Ishikawa (cell line): ENCODE data around the gene ANKRD13A.

Experiments
- CEBPB ChIP-seq: IDR thresholded peaks from 2 replicates; pipeline ENCODE4 v1.6.1; 2012
- CREB1 ChIP-seq: IDR thresholded peaks from 2 replicates; pipeline ENCODE4 v1.6.1; 2012; ENCODE audit warnings: low read depth
- EGR1 ChIP-seq: IDR thresholded peaks from 2 replicates; pipeline ENCODE4 v1.6.1; 2012
- EP300 ChIP-seq: IDR thresholded peaks from 2 replicates; pipeline ENCODE4 v1.6.1; 2012; ENCODE audit warnings: borderline replicate concordance
- RAD21 ChIP-seq: IDR thresholded peaks from 2 replicates; pipeline ENCODE4 v1.6.1; 2012; ENCODE audit warnings: low read depth
- TAF1 ChIP-seq: IDR thresholded peaks from 2 replicates; pipeline ENCODE4 v1.6.1; 2012; ENCODE audit warnings: low read depth, mild to moderate bottlenecking
- TCF12 ChIP-seq: IDR thresholded peaks from 2 replicates; pipeline ENCODE4 v1.6.1; 2012; ENCODE audit warnings: low read depth
- YY1 ChIP-seq: IDR thresholded peaks from 2 replicates; pipeline ENCODE4 v1.6.1; 2012; ENCODE audit warnings: low read depth
- TF ChIP-seq, protein P1 (sequence below): IDR thresholded peaks from 2 replicates; pipeline ENCODE4 v1.6.1; 2012; ENCODE audit warnings: low read depth, mild to moderate bottlenecking
- TF ChIP-seq, protein P2 (sequence below): IDR thresholded peaks from 2 replicates; pipeline ENCODE4 v1.6.1; 2012

GRCh38 chr12:109968801-109969200 lies 30.4 kb upstream of the ANKRD13A start:
- TF ChIP-seq EP300 (no peak), CEBPB (no peak), YY1 (no peak), TCF12 (no peak), RAD21 (no peak), EGR1 (no peak), TAF1 (no peak), CREB1 (no peak)
- TF ChIP-seq, protein P1, sequence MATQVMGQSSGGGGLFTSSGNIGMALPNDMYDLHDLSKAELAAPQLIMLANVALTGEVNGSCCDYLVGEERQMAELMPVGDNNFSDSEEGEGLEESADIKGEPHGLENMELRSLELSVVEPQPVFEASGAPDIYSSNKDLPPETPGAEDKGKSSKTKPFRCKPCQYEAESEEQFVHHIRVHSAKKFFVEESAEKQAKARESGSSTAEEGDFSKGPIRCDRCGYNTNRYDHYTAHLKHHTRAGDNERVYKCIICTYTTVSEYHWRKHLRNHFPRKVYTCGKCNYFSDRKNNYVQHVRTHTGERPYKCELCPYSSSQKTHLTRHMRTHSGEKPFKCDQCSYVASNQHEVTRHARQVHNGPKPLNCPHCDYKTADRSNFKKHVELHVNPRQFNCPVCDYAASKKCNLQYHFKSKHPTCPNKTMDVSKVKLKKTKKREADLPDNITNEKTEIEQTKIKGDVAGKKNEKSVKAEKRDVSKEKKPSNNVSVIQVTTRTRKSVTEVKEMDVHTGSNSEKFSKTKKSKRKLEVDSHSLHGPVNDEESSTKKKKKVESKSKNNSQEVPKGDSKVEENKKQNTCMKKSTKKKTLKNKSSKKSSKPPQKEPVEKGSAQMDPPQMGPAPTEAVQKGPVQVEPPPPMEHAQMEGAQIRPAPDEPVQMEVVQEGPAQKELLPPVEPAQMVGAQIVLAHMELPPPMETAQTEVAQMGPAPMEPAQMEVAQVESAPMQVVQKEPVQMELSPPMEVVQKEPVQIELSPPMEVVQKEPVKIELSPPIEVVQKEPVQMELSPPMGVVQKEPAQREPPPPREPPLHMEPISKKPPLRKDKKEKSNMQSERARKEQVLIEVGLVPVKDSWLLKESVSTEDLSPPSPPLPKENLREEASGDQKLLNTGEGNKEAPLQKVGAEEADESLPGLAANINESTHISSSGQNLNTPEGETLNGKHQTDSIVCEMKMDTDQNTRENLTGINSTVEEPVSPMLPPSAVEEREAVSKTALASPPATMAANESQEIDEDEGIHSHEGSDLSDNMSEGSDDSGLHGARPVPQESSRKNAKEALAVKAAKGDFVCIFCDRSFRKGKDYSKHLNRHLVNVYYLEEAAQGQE, result no peak
- TF ChIP-seq, protein P2, sequence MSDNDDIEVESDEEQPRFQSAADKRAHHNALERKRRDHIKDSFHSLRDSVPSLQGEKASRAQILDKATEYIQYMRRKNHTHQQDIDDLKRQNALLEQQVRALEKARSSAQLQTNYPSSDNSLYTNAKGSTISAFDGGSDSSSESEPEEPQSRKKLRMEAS, result no peak
